HEK293T (cell line): Measurements from ENCODE around the gene GSTM2.

Source experiments
- ARNT ChIP-seq: fragments of 450-650 bp; IDR thresholded peaks from 2 replicates; pipeline ENCODE4 v1.6.1; 2017; ENCODE audit warnings: mild to moderate bottlenecking
- BHLHE40 ChIP-seq: fragments of 450-650 bp; IDR thresholded peaks from 2 replicates; pipeline ENCODE4 v1.6.1; 2016; ENCODE audit warnings: mild to moderate bottlenecking, moderate library complexity, borderline replicate concordance
- CTBP1 ChIP-seq: fragments of 450-650 bp; IDR thresholded peaks from 2 replicates; pipeline ENCODE4 v1.6.1; 2016; ENCODE audit warnings: borderline replicate concordance
- ELF4 ChIP-seq: fragments of 450-650 bp; IDR thresholded peaks from 2 replicates; pipeline ENCODE4 v1.6.1; 2017; ENCODE audit warnings: antibody characterized with exemption
- FOXA1 ChIP-seq: fragments of 450-650 bp; IDR thresholded peaks from 2 replicates; pipeline ENCODE4 v1.6.1; 2016; ENCODE audit warnings: mild to moderate bottlenecking
- HDGF ChIP-seq: fragments of 450-650 bp; IDR thresholded peaks from 2 replicates; pipeline ENCODE4 v1.6.1; 2017; ENCODE audit warnings: antibody characterized with exemption, borderline replicate concordance
- L3MBTL2 ChIP-seq: fragments of 450-650 bp; conservative IDR thresholded peaks from 2 replicates; pipeline ENCODE4 v1.6.1; 2016; ENCODE audit warnings: mild to moderate bottlenecking
- LEF1 ChIP-seq: fragments of 450-650 bp; IDR thresholded peaks from 2 replicates; pipeline ENCODE4 v1.6.1; 2017; ENCODE audit warnings: mild to moderate bottlenecking, borderline replicate concordance
- NFRKB ChIP-seq: fragments of 450-650 bp; IDR thresholded peaks from 2 replicates; pipeline ENCODE4 v1.6.1; 2016; ENCODE audit warnings: mild to moderate bottlenecking, moderate library complexity
- SP1 ChIP-seq: fragments of 450-650 bp; IDR thresholded peaks from 2 replicates; pipeline ENCODE4 v1.6.1; 2017
- SUZ12 ChIP-seq: fragments of 450-650 bp; IDR thresholded peaks from 2 replicates; pipeline ENCODE4 v1.6.1; 2016; ENCODE audit warnings: mild to moderate bottlenecking
- ZNF384 ChIP-seq: fragments of 450-650 bp; IDR thresholded peaks from 2 replicates; pipeline ENCODE4 v1.6.1; 2016
- TF ChIP-seq, protein P1 (sequence below): fragments of 450-650 bp; IDR thresholded peaks from 2 replicates; pipeline ENCODE4 v1.6.1; 2016

DNA sequence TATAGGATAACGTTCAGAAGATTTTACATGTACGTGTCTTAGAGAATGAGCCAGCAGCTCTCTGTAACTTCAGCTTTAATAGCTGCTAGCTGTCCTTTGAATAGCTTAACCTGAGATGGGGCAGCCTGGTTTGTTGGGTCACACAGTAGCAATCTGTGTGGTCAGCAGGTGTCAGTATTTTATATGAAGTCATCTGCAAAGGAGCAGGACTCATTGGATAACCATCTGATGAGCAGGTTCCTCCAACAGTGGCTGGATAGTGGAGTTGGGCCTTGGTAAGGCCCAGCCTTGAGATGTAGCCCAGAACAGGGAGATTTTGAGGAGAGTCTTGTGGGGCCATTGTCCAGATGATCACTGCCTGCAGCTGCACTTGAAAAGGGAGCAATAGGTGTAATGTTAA is 50.6 kb downstream of the GSTM2 start:
- TF ChIP-seq L3MBTL2 (no peak), SP1 (no peak), ELF4 (no peak), LEF1 (no peak), HDGF (no peak), BHLHE40 (no peak), ARNT (no peak), SUZ12 (no peak), CTBP1 (no peak), FOXA1 (no peak), ZNF384 (no peak), NFRKB (no peak)
- TF ChIP-seq, protein P1, sequence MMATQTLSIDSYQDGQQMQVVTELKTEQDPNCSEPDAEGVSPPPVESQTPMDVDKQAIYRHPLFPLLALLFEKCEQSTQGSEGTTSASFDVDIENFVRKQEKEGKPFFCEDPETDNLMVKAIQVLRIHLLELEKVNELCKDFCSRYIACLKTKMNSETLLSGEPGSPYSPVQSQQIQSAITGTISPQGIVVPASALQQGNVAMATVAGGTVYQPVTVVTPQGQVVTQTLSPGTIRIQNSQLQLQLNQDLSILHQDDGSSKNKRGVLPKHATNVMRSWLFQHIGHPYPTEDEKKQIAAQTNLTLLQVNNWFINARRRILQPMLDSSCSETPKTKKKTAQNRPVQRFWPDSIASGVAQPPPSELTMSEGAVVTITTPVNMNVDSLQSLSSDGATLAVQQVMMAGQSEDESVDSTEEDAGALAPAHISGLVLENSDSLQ, result no peak
